GM12865 (cell line): ENCODE data around the gene RGMB.
"Not testable (repeated sequence)": the region's sequence is repeated elsewhere in the genome, so short reads cannot be mapped to it uniquely, and the experiment has no call there.

Source experiments
- DNase-seq: peaks from one replicate; pipeline ENCODE4 v3.0.0; 2010; ENCODE audit warnings: low read depth
- H3K4me3 ChIP-seq: 2 replicates; pipeline ENCODE4 v1.5.1; 2011; ENCODE audit warnings: mild to moderate bottlenecking, low read depth, low read length, control low read depth
- TF ChIP-seq, protein P1 (sequence below): IDR thresholded peaks from 2 replicates; pipeline ENCODE4 v1.5.1; 2011; ENCODE audit warnings: low read length, control low read depth, low read depth, inconsistent platforms; ENCODE audit not compliant: insufficient read depth; ENCODE audit errors: missing control alignments

The RGMB gene, protein sequence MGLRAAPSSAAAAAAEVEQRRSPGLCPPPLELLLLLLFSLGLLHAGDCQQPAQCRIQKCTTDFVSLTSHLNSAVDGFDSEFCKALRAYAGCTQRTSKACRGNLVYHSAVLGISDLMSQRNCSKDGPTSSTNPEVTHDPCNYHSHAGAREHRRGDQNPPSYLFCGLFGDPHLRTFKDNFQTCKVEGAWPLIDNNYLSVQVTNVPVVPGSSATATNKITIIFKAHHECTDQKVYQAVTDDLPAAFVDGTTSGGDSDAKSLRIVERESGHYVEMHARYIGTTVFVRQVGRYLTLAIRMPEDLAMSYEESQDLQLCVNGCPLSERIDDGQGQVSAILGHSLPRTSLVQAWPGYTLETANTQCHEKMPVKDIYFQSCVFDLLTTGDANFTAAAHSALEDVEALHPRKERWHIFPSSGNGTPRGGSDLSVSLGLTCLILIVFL

DNA sequence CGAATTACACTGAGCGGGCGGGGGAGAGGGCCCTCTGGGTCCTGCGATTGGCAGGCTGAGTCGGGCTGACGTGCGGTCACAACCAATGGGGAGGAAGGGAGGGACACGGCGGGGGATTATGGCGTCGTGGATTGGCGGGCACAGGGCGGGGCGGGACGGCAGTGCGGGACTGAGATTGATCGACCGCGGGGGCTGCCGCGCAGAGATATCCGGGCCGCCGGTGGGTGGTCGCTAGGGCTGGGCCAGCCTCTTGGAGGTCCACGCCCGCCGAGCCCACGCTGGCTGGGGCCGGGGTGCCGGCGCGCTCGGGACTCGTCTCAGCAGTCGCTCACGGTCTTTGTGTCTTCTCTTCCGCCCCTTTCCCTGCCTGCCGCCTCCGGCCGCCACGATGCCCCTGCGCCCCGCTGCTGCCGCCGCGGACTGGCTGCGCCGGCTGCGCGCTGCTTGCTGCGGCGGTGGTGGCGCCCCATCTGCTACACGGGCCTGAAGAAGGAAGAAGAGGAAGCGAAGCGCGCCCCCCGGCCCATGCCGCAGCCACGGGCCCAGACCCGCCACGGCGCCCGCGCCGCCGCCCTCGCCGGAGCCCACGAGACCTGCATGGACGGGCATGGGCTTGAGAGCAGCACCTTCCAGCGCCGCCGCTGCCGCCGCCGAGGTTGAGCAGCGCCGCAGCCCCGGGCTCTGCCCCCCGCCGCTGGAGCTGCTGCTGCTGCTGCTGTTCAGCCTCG is at the start of gene RGMB:
Gene RGMB, plus strand, starts transcription at position 200 of the 728 bp plus-strand sequence. Its CDS starts 408 bp downstream, at position 608.
- TF ChIP-seq, protein P1, sequence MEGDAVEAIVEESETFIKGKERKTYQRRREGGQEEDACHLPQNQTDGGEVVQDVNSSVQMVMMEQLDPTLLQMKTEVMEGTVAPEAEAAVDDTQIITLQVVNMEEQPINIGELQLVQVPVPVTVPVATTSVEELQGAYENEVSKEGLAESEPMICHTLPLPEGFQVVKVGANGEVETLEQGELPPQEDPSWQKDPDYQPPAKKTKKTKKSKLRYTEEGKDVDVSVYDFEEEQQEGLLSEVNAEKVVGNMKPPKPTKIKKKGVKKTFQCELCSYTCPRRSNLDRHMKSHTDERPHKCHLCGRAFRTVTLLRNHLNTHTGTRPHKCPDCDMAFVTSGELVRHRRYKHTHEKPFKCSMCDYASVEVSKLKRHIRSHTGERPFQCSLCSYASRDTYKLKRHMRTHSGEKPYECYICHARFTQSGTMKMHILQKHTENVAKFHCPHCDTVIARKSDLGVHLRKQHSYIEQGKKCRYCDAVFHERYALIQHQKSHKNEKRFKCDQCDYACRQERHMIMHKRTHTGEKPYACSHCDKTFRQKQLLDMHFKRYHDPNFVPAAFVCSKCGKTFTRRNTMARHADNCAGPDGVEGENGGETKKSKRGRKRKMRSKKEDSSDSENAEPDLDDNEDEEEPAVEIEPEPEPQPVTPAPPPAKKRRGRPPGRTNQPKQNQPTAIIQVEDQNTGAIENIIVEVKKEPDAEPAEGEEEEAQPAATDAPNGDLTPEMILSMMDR: peak; percentile 2

DNA sequence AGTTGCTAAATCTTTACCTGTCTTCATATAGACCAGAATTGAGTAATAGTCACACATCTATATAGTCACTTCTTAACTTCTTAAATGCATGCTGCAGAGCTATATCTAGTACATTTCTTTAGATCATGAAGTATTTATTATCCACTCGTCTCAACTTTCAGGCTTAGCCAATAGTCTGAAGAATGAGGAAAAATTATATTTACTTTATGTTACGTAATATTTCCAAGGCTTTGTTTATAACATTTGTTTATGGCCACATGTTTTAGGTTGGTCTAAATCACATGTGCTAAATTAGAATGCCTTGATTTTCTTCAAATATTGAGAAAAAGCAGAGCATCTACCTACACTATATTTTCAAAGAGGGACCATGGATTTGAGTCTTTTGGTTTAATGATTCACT is 47.2 kb upstream of the RGMB start:
- TF ChIP-seq, protein P1: no peak
- H3K4me3 ChIP-seq: no peak overlapping the region
- no peak for DNase-seq

More for the DNA sequence above, at the start of gene RGMB:
- H3K4me3 ChIP-seq: peak within 1 kb of the TSS; percentile 66
- DNase-seq: peak; percentile 98

DNA sequence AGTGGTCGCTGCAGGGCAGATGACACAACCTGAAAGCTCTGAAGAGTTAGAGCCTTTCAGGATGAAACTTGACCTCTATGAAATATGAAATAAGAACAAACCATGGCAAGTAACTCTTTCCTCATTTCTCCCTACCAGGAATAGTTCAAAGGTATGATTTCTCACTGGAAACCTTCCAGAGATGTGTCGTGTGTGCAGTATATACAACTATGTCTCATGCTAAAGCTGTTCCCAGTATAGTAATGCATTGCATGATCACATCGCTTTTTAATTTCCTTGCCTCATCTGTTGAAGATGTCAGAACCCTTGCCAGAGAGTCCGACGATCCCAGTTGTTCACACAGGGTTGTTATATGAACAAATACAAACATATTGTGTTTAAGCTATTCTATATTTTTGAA is 45.8 kb upstream of the RGMB start:
- TF ChIP-seq, protein P1: no peak
- DNase-seq: no peak
- H3K4me3 ChIP-seq: no peak overlapping the region

DNA sequence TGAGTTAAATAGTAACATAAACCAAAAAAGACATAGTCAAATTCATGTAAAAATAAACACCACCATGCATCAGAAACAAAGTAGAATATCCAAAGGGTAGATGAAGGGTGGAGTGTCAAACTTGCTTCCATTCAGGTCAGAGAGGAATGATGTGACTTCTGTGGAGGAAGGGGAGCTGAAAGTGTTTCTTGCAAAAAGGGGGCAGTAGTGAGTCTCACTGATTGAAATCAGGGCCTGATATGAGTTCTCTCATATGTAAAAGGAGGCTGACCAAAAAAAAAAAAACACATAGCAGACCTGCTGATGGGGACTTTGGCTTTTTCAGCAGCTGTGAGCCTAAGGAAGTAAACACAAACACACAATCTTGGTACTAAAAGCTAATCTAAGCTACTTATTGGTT is 38.8 kb upstream of the RGMB start:
- TF ChIP-seq, protein P1: no peak
- no peak for DNase-seq

DNA sequence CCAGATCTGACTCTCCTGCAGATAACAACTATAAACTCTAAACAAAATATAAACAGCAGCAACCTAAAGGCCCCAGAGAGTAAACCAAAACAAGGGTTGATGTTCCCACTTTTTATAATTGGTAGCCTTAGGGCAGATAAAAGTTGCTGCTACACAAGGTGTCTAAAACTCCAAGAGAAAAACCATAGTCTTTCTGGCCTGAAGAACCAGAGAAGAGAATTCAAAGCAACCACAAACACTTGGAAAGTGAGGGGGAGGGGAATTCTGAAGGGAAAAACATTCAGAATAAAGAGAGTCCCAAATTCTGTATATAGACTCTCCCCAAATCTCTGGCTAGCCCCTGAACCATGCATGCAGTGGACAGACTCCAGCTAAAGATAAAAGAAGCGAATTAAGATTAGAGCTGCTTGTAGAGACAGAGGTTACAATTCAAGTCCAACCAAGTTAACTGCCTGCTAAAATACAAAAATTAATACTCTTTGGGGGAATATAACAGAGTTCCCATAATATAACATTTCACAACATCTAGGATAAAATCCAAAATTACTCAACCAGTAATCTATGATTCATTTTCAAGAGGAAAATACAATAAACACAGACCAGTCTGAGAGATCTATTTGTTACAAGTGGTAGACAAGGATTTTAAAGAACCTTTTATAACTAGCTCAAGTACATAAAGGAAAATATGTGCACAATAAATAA is 37.5 kb upstream of the RGMB start:
- H3K4me3 ChIP-seq: no peak overlapping the region
- no peak for DNase-seq
- TF ChIP-seq, protein P1: no peak

More for the DNA sequence above, 38.8 kb upstream of the RGMB start:
- H3K4me3 ChIP-seq: no peak overlapping the region

DNA sequence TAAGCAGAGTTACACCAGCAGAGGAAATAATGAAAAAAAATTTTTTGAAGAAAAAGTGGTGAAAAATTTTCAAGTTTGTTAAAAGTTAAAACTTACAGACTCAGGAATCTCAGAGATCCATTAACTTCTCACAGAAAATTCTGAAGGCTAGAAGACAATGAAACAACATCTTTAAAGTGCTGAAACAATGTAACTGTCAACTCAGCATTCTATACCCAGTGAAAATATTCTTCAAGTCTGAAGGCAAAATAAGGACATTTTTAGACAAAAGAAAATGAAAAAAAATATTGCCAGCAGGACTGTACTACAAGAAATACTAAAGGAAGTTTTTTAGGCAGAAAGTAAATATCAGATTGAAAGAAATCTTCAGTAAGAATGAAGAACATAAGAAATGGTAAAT is 36.7 kb upstream of the RGMB start:
- H3K4me3 ChIP-seq: no peak overlapping the region
- DNase-seq: no peak
- TF ChIP-seq, protein P1: no peak

DNA sequence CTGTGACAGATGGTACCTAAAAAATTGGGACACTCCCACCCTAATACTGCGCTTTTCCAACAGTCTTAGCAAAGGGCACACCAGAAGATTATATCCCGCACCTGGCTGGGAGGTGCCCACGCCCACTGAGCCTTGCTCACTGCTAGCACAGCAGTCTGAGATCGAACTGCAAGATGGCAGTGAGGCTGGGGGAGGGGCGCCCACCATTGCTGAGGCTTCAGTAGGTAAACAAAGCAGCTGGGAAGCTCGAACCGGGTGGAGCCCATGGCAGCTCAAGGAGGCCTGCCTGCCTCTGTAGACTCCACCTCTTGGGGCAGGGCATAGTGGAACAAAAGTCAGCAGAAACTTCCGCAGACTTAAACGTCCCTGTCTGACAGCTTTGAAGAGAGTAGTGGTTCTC is 36.0 kb upstream of the RGMB start:
- not testable (repeated sequence) for H3K4me3 ChIP-seq, DNase-seq

DNA sequence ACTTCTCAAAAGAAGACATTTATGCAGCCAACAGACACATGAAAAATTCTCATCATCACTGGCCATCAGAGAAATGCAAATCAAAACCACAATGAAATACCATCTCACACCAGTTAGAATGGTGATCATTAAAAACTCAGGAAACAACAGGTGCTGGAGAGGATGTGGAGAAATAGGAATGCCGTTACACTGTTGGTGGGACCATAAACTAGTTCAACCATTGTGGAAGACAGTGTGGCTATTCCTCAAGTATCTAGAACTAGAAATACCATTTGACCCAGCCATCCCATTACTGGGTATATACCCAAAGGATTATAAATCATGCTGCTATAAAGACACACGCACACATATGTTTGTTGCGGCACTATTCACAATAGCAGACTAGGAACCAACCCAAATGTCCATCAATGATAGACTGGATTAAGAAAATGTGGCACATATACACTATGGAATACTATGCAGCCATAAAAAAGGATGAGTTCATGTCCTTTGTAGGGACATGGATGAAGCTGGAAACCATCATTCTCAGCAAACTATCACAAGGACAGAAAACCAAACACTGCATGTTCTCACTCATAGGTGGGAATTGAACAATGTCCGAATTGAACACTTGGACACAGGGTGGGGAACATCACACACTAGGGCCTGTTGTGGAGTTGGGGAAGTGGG is 34.8 kb upstream of the RGMB start:
- not testable (repeated sequence) for DNase-seq

More for the DNA sequence above, 34.8 kb upstream of the RGMB start:
- not testable (repeated sequence) for H3K4me3 ChIP-seq
